HUES6 (cell line): ENCODE data around the gene PCDHGB5.
"Not testable (repeated sequence)": the region's sequence is repeated elsewhere in the genome, so short reads cannot be mapped to it uniquely, and the experiment has no call there.

Experiments used
- H3K27ac ChIP-seq: 2 replicates; pipeline ENCODE4 v1.7.0; 2013; ENCODE audit warnings: low read depth, mild to moderate bottlenecking, low read length, inconsistent platforms
- H3K27me3 ChIP-seq: 2 replicates; pipeline ENCODE4 v1.6.1; 2013; ENCODE audit warnings: low read length; ENCODE audit not compliant: control insufficient read depth, insufficient read depth
- H3K36me3 ChIP-seq: 2 replicates; pipeline ENCODE4 v1.6.1; 2013; ENCODE audit warnings: low read length; ENCODE audit not compliant: control insufficient read depth, insufficient read depth
- H3K4me1 ChIP-seq: 2 replicates; pipeline ENCODE4 v1.6.1; 2013; ENCODE audit warnings: low read length; ENCODE audit not compliant: control insufficient read depth, insufficient read depth
- H3K4me3 ChIP-seq: 2 replicates; pipeline ENCODE4 v1.5.1; 2013; ENCODE audit warnings: low read depth, low read length
- H3K9ac ChIP-seq: one replicate; pipeline ENCODE4 v1.6.1; 2013; ENCODE audit warnings: mild to moderate bottlenecking, low read length
- H3K9me3 ChIP-seq: 2 replicates; pipeline ENCODE4 v1.6.1; 2013; ENCODE audit warnings: low read depth, low read length; ENCODE audit not compliant: control insufficient read depth, insufficient read depth

PCDHGB5 gene

DNA sequence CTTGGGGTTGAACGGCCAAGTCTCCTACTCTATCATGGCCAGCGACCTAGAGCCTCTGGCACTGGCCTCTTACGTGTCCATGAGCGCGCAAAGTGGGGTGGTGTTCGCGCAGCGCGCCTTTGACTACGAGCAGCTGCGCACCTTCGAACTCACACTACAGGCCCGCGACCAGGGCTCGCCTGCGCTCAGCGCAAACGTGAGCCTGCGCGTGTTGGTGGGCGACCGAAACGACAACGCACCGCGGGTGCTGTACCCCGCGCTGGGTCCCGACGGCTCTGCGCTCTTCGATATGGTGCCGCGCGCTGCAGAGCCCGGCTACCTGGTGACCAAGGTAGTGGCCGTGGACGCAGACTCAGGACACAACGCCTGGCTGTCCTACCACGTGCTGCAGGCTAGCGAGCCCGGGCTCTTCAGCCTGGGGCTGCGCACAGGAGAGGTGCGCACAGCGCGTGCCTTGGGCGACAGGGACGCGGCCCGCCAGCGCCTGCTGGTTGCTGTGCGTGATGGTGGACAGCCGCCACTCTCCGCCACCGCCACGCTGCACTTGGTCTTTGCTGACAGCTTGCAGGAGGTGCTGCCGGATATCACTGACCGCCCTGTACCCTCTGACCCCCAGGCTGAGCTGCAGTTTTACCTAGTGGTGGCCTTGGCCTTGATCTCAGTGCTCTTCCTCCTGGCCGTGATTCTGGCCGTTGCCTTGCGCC lies 2.0 kb downstream of the PCDHGB5 start:
- H3K4me3 ChIP-seq = no peak overlapping the region
- peaks cover 3% of the 10 kb centered on the region for H3K36me3 ChIP-seq
- H3K9me3 ChIP-seq = peaks cover 65% of the 10 kb centered on the region
- no peak overlapping the region for H3K9ac ChIP-seq
- no peak overlapping the region for H3K27ac ChIP-seq
- H3K4me1 ChIP-seq = no peaks in the 10 kb centered on the region
- H3K27me3 ChIP-seq = no peaks in the 10 kb centered on the region

DNA sequence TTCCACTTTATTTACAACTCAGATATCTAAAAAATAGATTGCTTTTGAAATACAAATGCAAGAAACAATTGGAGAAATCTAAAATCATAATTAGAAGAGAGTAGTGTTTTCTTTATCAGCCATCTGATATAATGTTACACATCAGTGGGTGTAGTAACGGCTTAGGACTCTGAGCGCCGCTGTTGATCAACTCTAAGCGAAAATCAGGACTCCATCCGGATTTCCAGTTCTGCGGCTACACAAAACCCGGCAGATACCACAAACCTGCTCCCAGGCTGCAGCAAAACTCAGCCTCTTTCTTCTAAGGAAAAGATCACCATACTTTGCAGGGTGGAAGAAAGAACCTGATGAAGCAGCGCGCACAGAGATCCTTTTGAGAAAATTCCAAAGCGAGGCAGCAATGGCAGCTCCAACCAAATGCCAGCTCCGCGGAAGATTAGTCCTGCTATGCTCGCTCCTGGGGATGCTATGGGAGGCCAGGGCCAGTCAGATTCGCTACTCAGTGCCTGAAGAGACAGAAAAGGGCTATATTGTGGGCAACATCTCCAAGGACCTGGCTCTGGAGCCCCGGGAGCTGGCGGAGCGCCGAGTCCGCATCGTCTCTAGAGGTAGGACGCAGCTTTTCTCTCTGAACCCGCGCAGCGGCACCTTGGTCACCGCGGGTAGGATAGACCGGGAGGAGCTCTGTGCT lies 5.0 kb downstream of the PCDHGB5 start, which contains the start of gene PCDHGA9:
Gene PCDHGA9, plus strand, starts transcription at position 226 of the 691 bp plus-strand sequence. Its CDS starts 175 bp downstream, at position 401.
- no peak within 1 kb of the TSS for H3K4me3 ChIP-seq
- H3K9me3 ChIP-seq = peaks cover 51% of the 10 kb centered on the region
- H3K36me3 ChIP-seq = peaks cover 3% of the 10 kb centered on the region
- H3K27ac ChIP-seq = no peak within 1 kb of the TSS
- no peaks in the 10 kb centered on the region for H3K27me3 ChIP-seq
- H3K9ac ChIP-seq = no peak within 1 kb of the TSS
- no peaks in the 10 kb centered on the region for H3K4me1 ChIP-seq

DNA sequence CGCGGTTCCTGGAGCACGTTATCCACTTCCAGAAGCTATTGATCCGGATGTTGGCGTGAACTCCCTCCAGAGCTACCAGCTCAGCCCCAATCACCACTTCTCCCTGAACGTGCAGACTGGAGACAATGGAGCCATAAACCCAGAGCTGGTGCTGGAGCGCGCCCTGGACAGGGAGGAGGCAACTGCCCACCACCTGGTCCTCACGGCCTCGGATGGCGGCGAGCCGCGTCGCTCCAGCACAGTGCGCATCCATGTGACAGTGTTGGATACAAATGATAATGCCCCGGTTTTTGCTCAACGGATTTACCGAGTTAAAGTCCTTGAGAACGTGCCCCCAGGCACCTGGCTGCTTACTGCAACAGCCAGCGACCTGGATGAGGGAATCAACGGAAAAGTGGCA lies 5.6 kb downstream of the PCDHGB5 start:
- Histone ChIP-seq H3K27ac (no peak overlapping the region), H3K4me1 (no peaks in the 10 kb centered on the region), H3K9ac (no peak overlapping the region), H3K9me3 (peaks cover 48% of the 10 kb centered on the region), H3K27me3 (peaks cover 3% of the 10 kb centered on the region), H3K4me3 (no peak overlapping the region), H3K36me3 (peaks cover 3% of the 10 kb centered on the region)

DNA sequence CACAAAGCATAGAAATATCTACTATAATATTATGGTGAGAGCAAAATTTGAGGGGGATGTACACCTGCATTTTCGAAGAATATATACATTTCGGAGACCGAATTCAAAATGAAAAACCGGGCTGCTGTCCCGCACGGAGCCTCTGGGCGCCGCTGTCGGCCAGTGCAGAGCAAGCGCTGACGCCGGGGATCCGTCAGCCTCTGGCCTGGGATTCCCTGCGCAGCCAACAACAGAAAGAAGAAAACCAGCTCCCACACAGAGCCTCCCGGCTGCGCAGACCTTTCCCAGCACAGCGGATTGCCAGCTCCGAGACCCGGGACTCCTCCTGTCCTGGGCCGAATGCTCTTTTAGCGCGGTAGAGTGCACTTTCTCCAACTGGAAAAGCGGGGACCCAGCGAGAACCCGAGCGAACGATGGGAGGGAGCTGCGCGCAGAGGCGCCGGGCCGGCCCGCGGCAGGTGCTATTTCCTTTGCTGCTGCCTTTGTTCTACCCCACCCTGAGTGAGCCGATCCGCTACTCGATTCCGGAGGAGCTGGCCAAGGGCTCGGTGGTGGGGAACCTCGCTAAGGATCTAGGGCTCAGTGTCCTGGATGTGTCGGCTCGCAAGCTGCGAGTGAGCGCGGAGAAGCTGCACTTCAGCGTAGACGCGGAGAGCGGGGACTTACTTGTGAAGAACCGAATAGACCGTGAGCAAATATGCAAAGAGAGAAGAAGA lies 10.2 kb downstream of the PCDHGB5 start, which contains the start of gene PCDHGB6:
Gene PCDHGB6, plus strand, starts transcription at position 232 of the 716 bp plus-strand sequence. Its CDS starts 182 bp downstream, at position 414.
- Histone ChIP-seq H3K9ac (peak within 1 kb of the TSS; percentile 10), H3K27me3 (peaks cover 17% of the 10 kb centered on the region)

DNA sequence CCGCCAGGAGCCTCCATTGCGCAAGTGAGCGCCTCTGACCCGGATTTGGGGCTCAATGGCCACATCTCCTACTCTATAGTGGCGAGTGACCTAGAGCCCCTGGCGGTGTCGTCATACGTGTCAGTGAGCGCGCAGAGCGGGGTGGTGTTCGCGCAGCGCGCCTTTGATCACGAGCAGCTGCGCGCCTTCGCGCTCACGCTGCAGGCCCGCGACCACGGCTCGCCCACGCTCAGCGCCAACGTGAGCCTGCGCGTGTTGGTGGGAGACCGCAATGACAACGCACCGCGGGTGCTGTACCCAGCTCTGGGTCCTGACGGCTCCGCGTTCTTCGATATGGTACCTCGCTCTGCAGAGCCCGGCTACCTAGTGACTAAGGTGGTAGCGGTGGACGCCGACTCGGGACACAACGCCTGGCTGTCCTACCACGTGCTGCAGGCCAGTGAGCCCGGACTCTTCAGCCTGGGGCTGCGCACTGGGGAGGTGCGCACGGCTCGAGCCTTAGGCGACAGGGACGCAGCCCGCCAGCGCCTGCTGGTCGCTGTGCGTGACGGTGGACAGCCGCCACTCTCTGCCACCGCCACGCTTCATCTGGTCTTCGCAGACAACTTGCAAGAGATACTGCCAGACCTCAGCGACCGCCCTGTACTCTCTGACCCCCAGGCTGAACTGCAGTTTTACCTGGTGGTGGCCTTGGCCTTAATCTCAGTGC lies 12.0 kb downstream of the PCDHGB5 start:
- no peaks in the 10 kb centered on the region for H3K36me3 ChIP-seq
- H3K9ac ChIP-seq = no peak overlapping the region
- no peak overlapping the region for H3K4me3 ChIP-seq
- peaks cover 24% of the 10 kb centered on the region for H3K9me3 ChIP-seq
- no peaks in the 10 kb centered on the region for H3K4me1 ChIP-seq
- no peak overlapping the region for H3K27ac ChIP-seq
- peaks cover 17% of the 10 kb centered on the region for H3K27me3 ChIP-seq

More for the DNA sequence above, 10.2 kb downstream of the PCDHGB5 start, which contains the start of gene PCDHGB6:
- H3K36me3 ChIP-seq, H3K27ac ChIP-seq, H3K4me1 ChIP-seq: not testable (repeated sequence)
- H3K4me3 ChIP-seq = peak within 1 kb of the TSS; percentile 85
- peaks cover 26% of the 10 kb centered on the region for H3K9me3 ChIP-seq

DNA sequence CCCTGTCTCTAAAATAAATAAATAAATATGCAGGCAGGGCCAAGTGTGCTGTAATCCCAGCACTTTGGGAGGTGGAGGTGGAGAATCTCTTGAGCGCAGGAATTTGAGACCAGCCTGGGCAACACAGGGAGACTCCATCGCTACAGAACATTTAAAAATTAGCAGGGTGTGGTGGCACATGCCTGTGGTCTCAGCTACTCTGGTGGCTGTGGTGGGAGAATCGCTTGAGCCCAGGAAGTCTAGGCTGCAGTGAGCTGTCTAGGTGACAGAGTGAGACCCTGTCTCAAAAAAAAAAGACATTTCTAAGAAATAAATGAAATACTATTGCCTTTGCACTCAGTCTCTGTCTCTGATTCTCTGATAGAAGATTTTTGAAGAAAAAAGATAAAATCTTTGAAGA lies 13.8 kb downstream of the PCDHGB5 start:
- Histone ChIP-seq H3K9me3 (peaks cover 25% of the 10 kb centered on the region), H3K27ac (no peak overlapping the region), H3K36me3 (no peaks in the 10 kb centered on the region), H3K9ac (no peak overlapping the region), H3K27me3 (peaks cover 17% of the 10 kb centered on the region), H3K4me1 (no peaks in the 10 kb centered on the region), H3K4me3 (no peak overlapping the region)

DNA sequence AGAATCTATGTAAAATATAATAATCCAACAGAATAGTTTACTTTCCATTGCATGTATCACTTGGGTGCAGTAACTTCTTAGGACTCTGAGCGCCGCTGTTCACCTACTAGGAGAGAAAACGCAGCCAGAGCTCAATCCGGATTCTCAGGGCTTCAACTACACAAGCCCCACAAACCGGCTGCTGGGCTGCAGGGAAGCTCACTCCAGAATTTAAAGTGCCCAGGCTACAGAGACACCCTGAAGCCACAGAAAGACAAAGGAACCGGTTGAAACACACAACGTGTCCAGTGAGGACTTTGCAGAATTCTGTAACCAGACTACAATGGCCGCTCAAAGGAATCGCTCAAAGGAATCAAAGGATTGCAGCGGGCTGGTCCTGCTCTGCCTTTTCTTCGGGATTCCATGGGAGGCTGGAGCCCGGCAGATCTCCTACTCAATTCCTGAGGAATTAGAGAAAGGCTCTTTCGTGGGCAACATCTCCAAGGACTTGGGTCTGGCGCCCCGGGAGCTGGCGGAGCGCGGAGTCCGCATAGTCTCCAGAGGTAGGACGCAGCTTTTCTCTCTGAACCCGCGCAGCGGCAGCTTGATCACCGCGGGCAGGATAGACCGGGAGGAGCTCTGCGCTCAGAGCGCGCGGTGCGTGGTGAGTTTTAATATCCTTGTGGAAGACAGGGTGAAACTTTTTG lies 15.2 kb downstream of the PCDHGB5 start, which contains the start of gene PCDHGA10:
Gene PCDHGA10, plus strand, starts transcription at position 134 of the 686 bp plus-strand sequence. Its CDS starts 189 bp downstream, at position 323.
- H3K36me3 ChIP-seq = no peaks in the 10 kb centered on the region
- no peaks in the 10 kb centered on the region for H3K4me1 ChIP-seq
- H3K4me3 ChIP-seq = peak within 1 kb of the TSS; percentile 69
- peak within 1 kb of the TSS; percentile 52 for H3K9ac ChIP-seq
- peaks cover 25% of the 10 kb centered on the region for H3K9me3 ChIP-seq
- no peak within 1 kb of the TSS for H3K27ac ChIP-seq
- peaks cover 18% of the 10 kb centered on the region for H3K27me3 ChIP-seq

DNA sequence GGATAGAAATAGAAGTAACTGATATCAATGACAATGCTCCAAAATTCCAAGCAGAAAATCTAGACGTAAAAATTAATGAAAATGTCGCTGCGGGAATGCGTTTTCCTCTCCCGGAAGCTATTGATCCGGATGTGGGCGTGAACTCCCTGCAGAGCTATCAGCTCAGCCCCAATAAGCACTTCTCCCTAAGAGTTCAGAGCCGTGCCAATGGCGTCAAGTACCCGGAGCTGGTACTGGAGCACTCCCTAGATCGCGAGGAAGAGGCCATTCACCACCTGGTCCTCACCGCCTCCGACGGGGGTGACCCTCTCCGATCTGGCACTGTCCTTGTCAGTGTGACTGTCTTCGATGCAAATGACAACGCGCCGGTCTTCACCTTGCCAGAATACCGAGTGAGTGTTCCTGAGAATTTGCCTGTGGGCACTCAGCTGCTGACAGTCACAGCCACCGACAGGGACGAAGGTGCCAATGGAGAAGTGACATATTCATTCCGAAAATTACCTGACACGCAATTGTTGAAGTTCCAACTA lies 15.9 kb downstream of the PCDHGB5 start:
- peaks cover 29% of the 10 kb centered on the region for H3K9me3 ChIP-seq
- no peak overlapping the region for H3K27ac ChIP-seq
- peak overlapping the region; percentile 69 for H3K4me3 ChIP-seq
- no peaks in the 10 kb centered on the region for H3K36me3 ChIP-seq
- H3K9ac ChIP-seq = peak overlapping the region; percentile 52
- H3K27me3 ChIP-seq = peaks cover 19% of the 10 kb centered on the region
- H3K4me1 ChIP-seq = no peaks in the 10 kb centered on the region

DNA sequence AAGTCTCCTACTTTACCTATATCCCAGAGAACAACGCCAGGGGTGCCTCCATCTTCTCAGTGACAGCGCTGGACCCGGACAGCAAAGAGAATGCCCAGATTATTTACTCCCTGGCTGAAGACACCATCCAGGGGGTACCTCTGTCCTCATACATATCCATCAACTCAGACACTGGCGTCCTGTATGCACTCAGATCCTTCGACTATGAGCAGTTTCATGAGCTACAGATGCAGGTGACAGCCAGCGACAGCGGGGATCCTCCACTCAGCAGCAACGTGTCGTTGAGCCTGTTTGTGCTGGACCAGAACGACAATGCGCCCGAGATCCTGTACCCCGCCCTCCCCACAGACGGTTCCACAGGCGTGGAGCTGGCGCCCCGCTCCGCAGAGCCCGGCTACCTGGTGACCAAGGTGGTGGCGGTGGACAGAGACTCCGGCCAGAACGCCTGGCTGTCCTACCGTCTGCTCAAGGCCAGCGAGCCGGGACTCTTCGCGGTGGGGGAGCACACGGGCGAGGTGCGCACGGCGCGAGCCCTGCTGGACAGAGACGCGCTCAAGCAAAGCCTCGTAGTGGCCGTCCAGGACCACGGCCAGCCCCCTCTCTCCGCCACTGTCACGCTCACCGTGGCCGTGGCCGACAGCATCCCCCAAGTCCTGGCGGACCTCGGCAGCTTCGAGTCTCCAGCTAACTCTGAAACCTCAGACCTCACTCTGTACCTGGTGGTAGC lies 17.0 kb downstream of the PCDHGB5 start:
- not testable (repeated sequence) for H3K4me1 ChIP-seq, H3K36me3 ChIP-seq, H3K27ac ChIP-seq, H3K9ac ChIP-seq, H3K4me3 ChIP-seq
- Histone ChIP-seq H3K27me3 (peaks cover 15% of the 10 kb centered on the region), H3K9me3 (peaks cover 37% of the 10 kb centered on the region)
